LNCaP clone FGC (cell line): ENCODE results near the gene ISL2.
"Not testable (repeated sequence)": the region's sequence is repeated elsewhere in the genome, so short reads cannot be mapped to it uniquely, and the experiment has no call there.

Source experiments
- DNase-seq: peaks from one replicate; pipeline ENCODE4 v3.0.0-alpha.2; 2011; ENCODE audit warnings: low read depth
- H3K4me3 ChIP-seq: 2 replicates; pipeline ENCODE4 v1.5.1; 2011; ENCODE audit warnings: mild to moderate bottlenecking, low read depth, low read length, control low read depth
- CTCF ChIP-seq: IDR thresholded peaks from 2 replicates; pipeline ENCODE4 v1.5.1; 2012; ENCODE audit warnings: mild to moderate bottlenecking; ENCODE audit not compliant: control insufficient read depth, insufficient read depth; ENCODE audit errors: extremely low read depth

Gene ISL2

GRCh38 chr15:76336254-76337058 is at the start of gene ISL2:
ISL2 (plus strand) TSS chr15:76336773; CDS start chr15:76336884, 111 bp downstream.
- no peak for TF ChIP-seq CTCF
- no peak for DNase-seq
- H3K4me3 ChIP-seq: peak within 1 kb of the TSS; percentile 60

GRCh38 chr15:76289582-76289981 is 47.0 kb upstream of the ISL2 start:
- H3K4me3 ChIP-seq: no peak overlapping the region
- no peak for DNase-seq
- TF ChIP-seq CTCF: no peak

GRCh38 chr15:76293361-76293760 is 43.2 kb upstream of the ISL2 start:
- no peak overlapping the region for H3K4me3 ChIP-seq
- no peak for DNase-seq
- TF ChIP-seq CTCF: no peak

GRCh38 chr15:76294463-76294862 is 42.1 kb upstream of the ISL2 start:
- DNase-seq, H3K4me3 ChIP-seq: not testable (repeated sequence)

- DNase-seq: no peak
- no peak overlapping the region for H3K4me3 ChIP-seq
- TF ChIP-seq CTCF: no peak
These were observed 39.7 kb upstream of the ISL2 start for GRCh38 chr15:76296849-76297248.

- not testable (repeated sequence) for H3K4me3 ChIP-seq, DNase-seq
These were observed 38.6 kb upstream of the ISL2 start for GRCh38 chr15:76297951-76298350.

GRCh38 chr15:76298986-76299385 is 37.6 kb upstream of the ISL2 start:
- no peak for TF ChIP-seq CTCF
- no peak for DNase-seq
- H3K4me3 ChIP-seq: no peak overlapping the region

GRCh38 chr15:76299786-76300185 is 36.8 kb upstream of the ISL2 start:
- no peak for DNase-seq
- TF ChIP-seq CTCF: no peak
- H3K4me3 ChIP-seq: no peak overlapping the region
